ENCODE measurements around the gene HCRTR1.
A peak's percentile ranks its signal among the peaks of the same experiment; 100 is the strongest.

The HCRTR1 gene

DNA sequence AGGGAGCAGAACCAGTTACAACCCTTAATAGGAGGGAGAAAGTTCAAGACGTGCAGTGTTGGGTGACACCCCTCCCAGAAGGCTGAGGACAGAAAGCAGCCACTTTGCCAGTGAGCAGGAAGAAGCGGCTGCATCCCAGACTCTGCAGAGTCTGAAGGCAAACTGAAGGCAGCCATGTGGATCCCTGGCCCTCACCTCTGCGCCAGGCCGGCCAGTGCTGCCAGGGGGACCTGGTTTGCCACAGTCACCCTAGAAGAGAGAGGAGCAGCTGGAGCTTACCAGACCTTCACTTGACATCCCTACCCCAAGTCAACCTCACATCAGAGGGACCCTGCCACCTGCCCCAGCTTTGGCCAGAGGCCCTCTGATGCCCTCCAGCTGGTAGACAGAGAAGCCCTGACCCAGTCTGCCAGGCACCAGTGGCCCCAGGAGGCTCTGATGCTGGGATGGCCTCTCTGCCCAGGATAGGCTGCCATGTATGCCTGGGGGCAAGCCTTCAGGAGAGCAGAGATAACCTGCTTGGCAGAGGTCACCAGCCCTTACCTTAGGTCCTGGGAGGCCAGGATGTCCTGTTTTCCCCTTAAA, 43.5 kb downstream of the HCRTR1 start:
- H3K4me3 ChIP-seq (ENCODE audit: low read length): no peak overlapping the region
- TF ChIP-seq, protein P1, sequence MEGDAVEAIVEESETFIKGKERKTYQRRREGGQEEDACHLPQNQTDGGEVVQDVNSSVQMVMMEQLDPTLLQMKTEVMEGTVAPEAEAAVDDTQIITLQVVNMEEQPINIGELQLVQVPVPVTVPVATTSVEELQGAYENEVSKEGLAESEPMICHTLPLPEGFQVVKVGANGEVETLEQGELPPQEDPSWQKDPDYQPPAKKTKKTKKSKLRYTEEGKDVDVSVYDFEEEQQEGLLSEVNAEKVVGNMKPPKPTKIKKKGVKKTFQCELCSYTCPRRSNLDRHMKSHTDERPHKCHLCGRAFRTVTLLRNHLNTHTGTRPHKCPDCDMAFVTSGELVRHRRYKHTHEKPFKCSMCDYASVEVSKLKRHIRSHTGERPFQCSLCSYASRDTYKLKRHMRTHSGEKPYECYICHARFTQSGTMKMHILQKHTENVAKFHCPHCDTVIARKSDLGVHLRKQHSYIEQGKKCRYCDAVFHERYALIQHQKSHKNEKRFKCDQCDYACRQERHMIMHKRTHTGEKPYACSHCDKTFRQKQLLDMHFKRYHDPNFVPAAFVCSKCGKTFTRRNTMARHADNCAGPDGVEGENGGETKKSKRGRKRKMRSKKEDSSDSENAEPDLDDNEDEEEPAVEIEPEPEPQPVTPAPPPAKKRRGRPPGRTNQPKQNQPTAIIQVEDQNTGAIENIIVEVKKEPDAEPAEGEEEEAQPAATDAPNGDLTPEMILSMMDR (conservative IDR thresholded peaks at IDR 0.05; ENCODE audit: low read length): no peak
- DNase-seq (ENCODE audit: low read depth): no peak

DNA sequence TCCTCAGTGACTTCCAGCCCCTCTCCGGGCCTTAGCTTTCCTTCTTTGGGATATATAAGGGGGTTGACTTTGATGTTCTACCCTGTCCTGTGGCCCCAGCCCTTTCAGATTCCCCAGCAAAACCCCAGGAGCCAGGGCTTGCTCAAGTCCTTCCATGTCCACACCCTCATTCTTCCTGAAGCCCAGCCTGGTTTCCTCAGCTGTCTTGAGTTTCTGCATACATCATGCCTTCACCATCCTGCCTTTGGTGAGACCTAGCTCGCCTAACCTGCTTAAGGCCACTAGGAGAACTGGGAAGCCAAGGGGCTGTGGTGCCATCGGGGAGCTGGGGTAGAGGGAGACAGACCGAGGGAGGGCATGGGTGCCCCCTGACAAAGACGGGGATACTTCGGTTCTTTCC, 44.4 kb downstream of the HCRTR1 start:
- no peak overlapping the region for H3K4me3 ChIP-seq (ENCODE audit: low read length)
- TF ChIP-seq, protein P1 (conservative IDR thresholded peaks at IDR 0.05; ENCODE audit: low read length): no peak
- no peak for DNase-seq (ENCODE audit: low read depth)

DNA sequence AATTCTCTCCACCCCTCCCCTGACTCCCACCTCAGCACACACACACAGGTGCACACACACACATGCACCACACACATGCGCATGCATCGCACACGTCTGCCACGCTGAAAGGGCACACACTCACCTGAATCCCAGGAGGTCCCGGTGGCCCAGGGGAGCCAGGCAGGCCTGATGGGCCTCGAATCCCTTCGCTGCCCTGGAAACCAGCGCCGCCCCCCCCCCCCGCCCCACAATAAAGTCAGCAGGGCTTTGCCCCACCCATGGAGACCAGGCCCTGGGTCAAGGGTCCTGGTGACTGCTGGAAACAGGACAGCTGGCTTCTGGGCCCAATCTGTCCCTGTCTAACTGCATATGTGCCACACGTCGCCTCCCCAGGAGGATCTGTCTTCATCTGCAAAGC, 45.0 kb downstream of the HCRTR1 start:
- no peak overlapping the region for H3K4me3 ChIP-seq (ENCODE audit: low read length)
- DNase-seq (ENCODE audit: low read depth): no peak
- TF ChIP-seq, protein P1 (conservative IDR thresholded peaks at IDR 0.05; ENCODE audit: low read length): no peak

DNA sequence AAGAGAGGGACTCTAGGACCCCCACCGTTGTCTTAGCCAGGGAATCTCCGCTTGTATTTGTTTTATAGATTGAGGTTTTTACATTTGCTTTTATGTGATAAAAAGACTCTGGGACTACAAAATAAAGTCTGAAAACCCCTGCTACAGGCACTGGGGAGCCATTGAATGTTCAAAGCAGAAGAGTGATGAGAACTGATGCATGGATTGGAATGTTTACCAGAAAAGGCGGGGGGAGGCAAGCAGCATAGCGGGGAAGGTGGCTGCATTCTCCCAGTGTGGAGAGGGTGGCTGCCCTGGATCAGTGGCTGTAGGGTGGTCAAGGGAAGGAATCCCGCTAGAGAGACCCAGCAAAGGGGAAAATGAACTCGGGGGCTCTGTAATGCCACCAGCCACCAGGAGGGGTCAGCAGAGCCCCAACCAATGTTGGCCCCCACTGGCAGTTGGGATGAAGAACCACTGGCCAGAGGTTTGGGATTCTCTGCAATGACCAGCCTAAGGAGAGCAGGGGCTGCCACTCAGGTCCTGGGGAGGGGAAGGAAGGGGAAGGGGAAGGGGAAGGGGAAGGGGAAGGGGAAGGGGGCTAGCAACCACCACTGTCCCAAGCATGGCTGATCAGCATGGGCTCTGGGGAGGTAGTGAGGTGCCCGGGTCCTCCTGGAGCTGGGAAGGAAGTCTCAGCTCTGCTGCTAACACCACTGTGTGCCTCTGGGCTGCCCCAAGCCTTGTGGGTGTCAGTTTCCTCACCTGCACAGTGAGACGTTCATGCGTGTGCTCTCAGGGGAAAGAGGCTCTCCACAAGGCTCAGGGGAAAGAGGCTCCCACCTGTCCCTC, 46.3 kb downstream of the HCRTR1 start:
- no peak overlapping the region for H3K4me3 ChIP-seq (ENCODE audit: low read length)
- TF ChIP-seq, protein P1 (conservative IDR thresholded peaks at IDR 0.05; ENCODE audit: low read length): peak; percentile 82
- DNase-seq (ENCODE audit: low read depth): peak; percentile 28

DNA sequence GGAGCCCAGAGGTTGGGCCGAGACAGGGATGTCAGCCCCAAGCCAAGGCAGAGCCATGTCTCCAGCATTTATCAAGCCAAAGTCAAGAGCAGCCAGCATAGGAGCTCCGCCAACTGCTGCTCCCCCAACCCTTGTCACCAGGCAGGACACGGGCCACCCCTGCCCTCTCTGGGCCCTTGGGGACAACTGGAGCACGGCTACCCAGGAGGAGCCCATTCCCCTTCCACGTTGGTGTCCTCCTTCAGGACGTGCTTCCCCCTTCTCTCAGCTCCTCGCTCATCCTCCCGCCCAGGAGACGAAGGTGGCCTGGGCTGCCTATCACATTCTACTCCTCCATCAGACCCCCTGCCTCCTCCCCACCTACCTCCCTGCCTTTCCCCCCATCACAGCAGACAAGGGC, 47.0 kb downstream of the HCRTR1 start:
- TF ChIP-seq, protein P1 (conservative IDR thresholded peaks at IDR 0.05; ENCODE audit: low read length): no peak
- DNase-seq (ENCODE audit: low read depth): no peak
- no peak overlapping the region for H3K4me3 ChIP-seq (ENCODE audit: low read length)

DNA sequence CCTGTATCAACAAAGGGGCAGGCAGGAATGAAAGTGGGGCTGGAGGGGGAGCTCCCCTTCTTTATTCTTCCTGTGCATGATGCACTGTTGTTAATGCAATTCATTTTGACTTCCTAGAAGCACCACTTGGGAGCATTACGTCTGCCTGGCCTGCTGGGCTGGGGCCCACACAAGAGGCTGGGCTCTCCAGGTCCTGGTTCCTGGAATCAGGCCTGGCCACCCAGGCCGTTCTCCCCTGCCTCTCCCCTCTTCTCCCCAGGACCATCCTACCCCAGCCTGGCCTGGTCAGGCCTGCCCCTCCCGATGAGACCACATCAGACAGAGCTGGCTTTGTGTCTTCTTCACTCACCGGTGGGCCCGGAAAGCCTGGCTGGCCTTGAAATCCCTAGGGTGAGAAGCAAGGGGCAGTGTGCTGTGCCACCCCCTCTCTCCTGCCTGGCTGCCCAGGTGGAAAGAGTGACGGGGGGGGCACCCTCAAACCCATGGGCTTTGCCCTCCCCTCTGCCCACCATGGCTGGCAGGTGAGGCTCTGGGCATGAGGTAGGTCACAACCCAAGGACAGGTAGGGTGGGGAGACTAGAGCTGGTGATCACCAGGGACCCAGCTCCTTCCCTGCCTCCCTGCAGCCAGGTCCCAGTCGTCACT, 47.9 kb downstream of the HCRTR1 start:
- TF ChIP-seq, protein P1 (conservative IDR thresholded peaks at IDR 0.05; ENCODE audit: low read length): no peak
- no peak overlapping the region for H3K4me3 ChIP-seq (ENCODE audit: low read length)

More for the DNA sequence above, 47.9 kb downstream of the HCRTR1 start:
- DNase-seq (ENCODE audit: low read depth): no peak

All from AG10803 (cell line).